GM21528 (cell line): Measurements from ENCODE around the gene TBX5.

Experiments used
- ATAC-seq: cut with Tn5 transposase; IDR thresholded peaks from one replicate; pipeline ENCODE4 v1.9.1; 2021; ENCODE audit warnings: mild to moderate bottlenecking, moderate library complexity; ENCODE audit not compliant: unreplicated experiment, low FRiP score

The TBX5 gene

DNA sequence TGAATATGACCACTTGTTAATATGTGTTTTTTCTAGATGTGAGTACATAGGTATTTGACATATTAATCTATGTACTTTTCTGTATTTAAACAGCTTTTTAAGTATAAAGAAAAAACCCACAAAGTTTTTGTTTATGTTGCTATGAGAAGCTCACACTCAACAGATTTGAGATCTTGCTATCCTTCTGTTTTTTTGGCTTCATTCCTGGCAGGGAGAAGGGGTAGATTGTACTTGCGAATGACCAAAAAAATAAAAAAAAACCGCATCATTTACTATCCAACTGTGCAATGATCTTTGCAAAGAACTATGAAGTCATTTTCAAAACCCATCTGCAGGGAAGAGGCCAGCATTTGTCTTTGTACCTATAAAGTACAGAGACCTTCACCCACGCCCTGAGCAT is 28.4 kb upstream of the TBX5 start:
- no peak for ATAC-seq

GRCh38 chr12:114431902-114432301 is 26.0 kb upstream of the TBX5 start:
- ATAC-seq = no peak

GRCh38 chr12:114430306-114430705 is 24.4 kb upstream of the TBX5 start:
- no peak for ATAC-seq

GRCh38 chr12:114425031-114425626 is 19.2 kb upstream of the TBX5 start:
- ATAC-seq = no peak

DNA sequence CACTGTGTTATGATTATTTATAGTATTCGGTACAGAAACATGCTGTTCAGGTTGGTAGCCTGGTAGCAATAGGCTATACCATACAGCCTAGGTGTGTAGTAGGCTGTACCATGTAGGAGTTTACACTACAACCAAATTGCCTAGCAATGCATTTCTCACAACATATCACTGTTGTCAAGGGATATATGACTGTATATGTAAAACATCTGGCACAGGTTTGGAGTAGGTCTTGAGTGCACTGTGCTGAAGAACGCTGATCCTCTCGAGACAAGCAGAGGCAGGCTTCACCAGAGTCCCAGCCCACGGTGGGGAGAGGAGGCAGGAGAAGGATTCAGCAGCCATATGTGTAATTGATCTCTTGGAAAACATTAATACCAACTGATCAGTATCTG is 15.0 kb upstream of the TBX5 start:
- ATAC-seq = no peak

- no peak for ATAC-seq
Observed at GRCh38 chr12:114420182-114420943, 14.4 kb upstream of the TBX5 start.

DNA sequence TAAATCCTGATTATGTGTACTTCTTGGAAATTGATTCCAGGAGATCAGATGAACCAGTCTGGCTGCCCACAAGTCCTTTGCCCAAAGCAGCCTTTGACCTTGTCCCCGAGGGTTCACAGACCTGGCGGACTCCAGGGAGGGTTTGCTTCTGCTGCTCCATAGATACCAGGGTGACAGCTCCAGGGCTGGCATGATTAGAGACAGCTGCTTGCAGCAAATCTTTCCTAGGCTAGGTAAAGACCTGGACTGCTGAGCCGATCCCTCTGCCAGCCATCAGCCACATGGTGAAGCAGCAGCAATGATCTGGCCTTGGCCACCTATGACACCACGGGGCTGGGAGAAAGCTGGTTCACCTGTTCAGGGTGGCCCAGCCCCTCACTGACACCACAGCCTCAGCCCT is 10.1 kb upstream of the TBX5 start:
- ATAC-seq = no peak

DNA sequence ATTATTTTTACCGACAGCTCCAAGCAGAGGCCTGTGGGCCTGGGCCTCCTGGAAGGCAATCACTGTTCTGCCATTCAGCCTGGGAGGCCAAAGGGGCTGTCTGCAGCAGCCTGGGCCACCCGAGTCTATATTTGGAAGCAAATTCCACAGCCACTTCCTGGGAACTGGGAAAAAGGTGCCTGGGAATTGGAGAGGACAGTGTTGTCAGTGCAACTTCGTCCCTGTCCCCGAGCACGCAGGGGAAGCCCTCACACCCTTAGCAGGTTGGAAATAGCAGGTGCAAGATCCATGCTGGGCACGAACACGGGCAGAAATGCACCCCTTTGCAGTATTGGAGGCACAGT is 9.6 kb upstream of the TBX5 start:
- ATAC-seq = no peak

GRCh38 chr12:114414866-114415524 is 9.1 kb upstream of the TBX5 start:
- ATAC-seq = no peak

DNA sequence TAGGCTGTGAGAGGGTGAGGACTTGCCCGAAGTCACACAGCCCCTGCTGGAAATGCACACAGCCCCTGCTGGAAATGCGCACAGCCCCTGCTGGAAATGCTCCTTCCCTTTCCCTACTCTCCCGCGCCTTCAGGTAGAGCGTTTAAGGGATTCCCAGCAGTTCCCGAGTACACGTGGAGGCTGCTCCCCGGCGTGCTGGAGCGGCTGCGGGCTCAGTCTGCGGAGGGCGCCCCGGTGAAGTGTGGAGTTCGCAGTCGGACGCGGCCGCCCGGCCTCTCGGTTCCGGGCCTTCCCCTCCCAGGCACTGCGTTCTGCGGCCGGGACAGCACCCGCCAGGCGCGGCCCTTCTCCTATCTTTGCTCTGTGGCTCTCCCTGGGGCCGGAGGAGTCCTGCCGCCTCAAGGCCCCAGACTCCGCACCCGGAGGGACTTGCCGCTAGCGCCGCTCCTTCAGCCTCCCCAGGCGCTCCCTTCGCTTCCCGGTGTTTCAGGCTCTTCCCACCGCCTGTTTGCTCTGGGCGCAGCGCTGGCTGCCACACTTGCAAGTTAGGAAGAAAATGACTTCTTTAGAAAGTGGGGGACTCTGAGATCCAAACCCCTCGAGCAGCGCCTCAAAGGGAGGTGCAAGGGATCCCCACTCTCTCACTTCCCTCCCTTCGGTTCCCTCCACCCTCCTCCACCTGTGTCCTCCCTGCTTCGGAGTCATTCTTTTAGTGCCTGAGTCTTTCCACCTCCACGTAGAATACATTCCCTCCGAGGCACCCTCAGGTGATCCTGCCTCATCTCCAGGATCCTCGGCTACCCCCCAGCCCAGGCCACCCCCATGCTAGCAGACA is 8.3 kb upstream of the TBX5 start:
- no peak for ATAC-seq

GRCh38 chr12:114412825-114413749 is 7.1 kb upstream of the TBX5 start:
- no peak for ATAC-seq

- no peak for ATAC-seq
Observed at GRCh38 chr12:114412307-114412706, 6.4 kb upstream of the TBX5 start.

DNA sequence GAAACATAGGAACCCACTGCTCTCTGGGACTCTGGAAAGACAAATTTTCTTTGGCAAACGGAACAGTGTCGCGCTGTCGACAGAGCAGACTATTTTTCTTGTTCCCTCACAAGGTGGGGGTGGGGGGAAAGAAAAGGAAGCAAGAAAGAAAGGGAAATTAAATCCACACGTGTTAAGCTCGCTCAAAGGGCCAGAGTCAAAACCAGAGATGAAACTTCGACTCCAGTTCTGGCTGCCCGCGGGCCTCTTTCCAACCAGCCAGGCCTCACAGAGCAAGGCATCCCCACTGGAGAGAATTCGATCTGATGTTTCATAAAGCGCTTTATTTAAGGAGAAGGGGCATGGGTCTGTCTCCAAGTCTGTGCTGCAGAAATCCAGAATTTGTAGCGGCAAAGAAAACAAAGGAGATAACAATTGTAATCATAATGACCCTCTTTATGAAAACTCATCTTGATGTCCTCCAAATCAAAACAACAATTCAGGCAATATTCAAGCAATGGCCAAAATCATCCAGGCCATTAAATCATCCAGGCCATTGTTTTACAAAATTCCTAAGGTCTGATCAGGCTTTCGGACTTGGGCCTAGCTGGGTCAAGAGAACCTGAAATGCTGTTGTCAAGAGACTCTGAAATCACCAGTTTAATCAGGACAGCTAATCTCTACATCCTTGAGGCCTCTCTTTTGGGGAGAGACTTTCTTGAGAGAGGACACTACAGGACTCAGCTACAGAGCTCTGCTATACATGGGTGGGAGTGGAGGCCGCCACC is 5.3 kb upstream of the TBX5 start:
- ATAC-seq = no peak

- ATAC-seq = no peak
Observed at GRCh38 chr12:114409852-114410600, 4.1 kb upstream of the TBX5 start.

DNA sequence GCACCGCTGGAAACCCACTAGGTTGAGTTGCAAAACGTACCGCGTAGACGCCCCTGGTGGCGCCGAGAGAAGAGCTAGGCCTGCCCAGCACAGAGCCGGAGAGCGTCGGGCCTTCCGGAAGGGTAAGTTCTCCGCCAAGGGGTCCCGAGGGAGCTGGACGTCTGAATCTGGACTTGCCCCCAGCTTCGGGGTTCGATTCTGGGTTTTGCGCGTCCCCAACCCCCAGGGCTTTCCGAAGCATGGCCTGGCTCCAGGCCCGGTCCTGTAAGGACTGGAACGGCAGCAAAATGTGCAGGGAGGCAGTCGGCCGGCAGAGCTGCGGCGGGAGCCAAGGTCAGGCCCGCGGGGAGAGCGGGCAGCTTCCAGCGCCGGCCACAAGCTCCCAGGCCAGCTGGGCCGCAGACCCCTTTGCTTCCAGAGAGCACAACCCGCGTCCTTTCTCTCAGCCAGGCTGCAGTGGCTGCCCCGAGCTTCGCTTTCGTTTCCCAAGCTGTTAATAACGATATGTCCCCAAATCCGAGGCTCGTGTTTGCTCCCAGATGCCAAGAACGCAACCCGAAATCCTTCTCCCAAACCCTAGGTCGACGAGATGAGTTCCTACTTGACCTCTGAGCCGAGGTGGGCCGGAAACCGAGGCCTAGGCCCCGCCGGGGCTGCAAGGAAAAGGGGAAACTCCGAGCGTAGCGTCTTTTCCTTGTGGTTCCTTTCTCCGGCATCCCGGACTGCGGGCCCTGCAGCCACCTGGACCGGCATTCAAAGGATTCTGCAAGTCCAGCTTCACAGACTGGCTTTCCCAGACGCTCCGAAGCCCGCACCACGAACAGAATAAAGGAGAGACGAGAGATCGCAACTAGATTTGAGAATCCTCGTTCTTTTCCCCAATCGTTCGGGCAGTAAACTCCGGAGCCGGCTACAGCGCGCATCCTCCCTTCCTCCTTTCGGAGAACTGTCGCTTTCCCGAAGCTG is 3.2 kb upstream of the TBX5 start:
- no peak for ATAC-seq

DNA sequence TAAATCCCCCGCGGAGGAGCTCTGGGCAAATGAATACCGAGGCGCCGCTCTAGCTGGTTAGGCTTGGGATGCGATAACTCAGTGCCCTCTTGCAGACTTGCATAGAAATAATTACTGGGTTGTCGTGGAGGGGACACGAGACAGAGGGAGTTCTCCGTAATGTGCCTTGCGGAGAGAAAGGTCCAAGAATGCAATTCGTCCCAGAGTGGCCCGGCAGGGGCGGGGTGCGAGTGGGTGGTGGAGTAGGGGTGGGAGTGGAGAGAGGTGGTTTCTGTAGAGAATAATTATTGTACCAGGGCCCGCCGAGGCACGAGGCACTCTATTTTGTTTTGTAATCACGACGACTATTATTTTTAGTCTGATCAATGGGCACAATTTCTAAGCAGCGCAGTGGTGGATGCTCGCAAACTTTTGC is 2.5 kb upstream of the TBX5 start:
- ATAC-seq = no peak

- ATAC-seq = no peak
Observed at GRCh38 chr12:114407842-114408411, 2.0 kb upstream of the TBX5 start.
